ENCODE results near the gene CDH26.

CDH26 gene

GRCh38 chr20:59958123-59958522 lies at the start of gene CDH26:
Gene CDH26, plus strand, starts transcription at chr20:59958423. Its CDS starts 304 bp downstream, at chr20:59958727.
- DNase-seq: no peak

- no peak for DNase-seq
Measured at GRCh38 chr20:59908855-59909254, 49.4 kb upstream of the CDH26 start.

GRCh38 chr20:59911041-59911440 lies 47.2 kb upstream of the CDH26 start:
- DNase-seq: no peak

GRCh38 chr20:59912609-59913008 lies 45.6 kb upstream of the CDH26 start:
- DNase-seq: no peak

GRCh38 chr20:59920944-59921343 lies 37.3 kb upstream of the CDH26 start:
- DNase-seq: no peak

- no peak for DNase-seq
Measured at GRCh38 chr20:59923514-59923913, 34.7 kb upstream of the CDH26 start.

GRCh38 chr20:59925359-59925758 lies 32.9 kb upstream of the CDH26 start:
- no peak for DNase-seq

GRCh38 chr20:59925899-59926298 lies 32.3 kb upstream of the CDH26 start:
- no peak for DNase-seq

- DNase-seq: no peak
Measured at GRCh38 chr20:59931511-59932312, 26.5 kb upstream of the CDH26 start.

- no peak for DNase-seq
Measured at GRCh38 chr20:59932616-59933295, 25.5 kb upstream of the CDH26 start.

GRCh38 chr20:59933296-59933848 lies 24.9 kb upstream of the CDH26 start, which contains the start of gene SYCP2:
Gene SYCP2, minus strand, starts transcription at chr20:59933637. Its CDS starts 11,224 bp downstream, at chr20:59922413.
- DNase-seq: peak; percentile 75

- DNase-seq: peak; percentile 83
Measured at GRCh38 chr20:59933849-59934585, 24.2 kb upstream of the CDH26 start.

GRCh38 chr20:59935457-59936185 lies 22.6 kb upstream of the CDH26 start:
- no peak for DNase-seq

- no peak for DNase-seq
Measured at GRCh38 chr20:59936409-59936808, 21.8 kb upstream of the CDH26 start.

GRCh38 chr20:59937150-59937549 lies 21.1 kb upstream of the CDH26 start:
- no peak for DNase-seq

GRCh38 chr20:59938221-59938620 lies 20.0 kb upstream of the CDH26 start:
- no peak for DNase-seq

GRCh38 chr20:59938696-59939051 lies 19.5 kb upstream of the CDH26 start:
- no peak for DNase-seq

- DNase-seq: no peak
Measured at GRCh38 chr20:59939052-59939878, 19.0 kb upstream of the CDH26 start.

- DNase-seq: no peak
Measured at GRCh38 chr20:59939879-59940128, 18.4 kb upstream of the CDH26 start.

- DNase-seq: peak; percentile 94
Measured at GRCh38 chr20:59940129-59940955, 17.9 kb upstream of the CDH26 start, which contains the start of the genes FAM217B and PPP1R3D. Gene FAM217B, plus strand, starts transcription at chr20:59940389. Its CDS starts 3,555 bp downstream, at chr20:59943944. Gene PPP1R3D, minus strand, starts transcription at chr20:59940305. Its CDS starts 374 bp downstream, at chr20:59939931.

GRCh38 chr20:59940956-59941294 lies 17.3 kb upstream of the CDH26 start:
- DNase-seq: no peak
